ENCODE results near the gene EPHB3.

The EPHB3 gene

GRCh38 chr3:184577546-184577945 is 16.0 kb downstream of the EPHB3 start:
- FAIRE-seq (no peak), DNase-seq (ENCODE audit: insufficient read length, low spot score) (no peak)

- DNase-seq (ENCODE audit: insufficient read length, low spot score) (no peak), FAIRE-seq (no peak)
Measured at GRCh38 chr3:184578218-184578617, 16.6 kb downstream of the EPHB3 start.

GRCh38 chr3:184578822-184579221 is 17.2 kb downstream of the EPHB3 start:
- FAIRE-seq: no peak

GRCh38 chr3:184579513-184579912 is 17.9 kb downstream of the EPHB3 start:
- DNase-seq (ENCODE audit: insufficient read length, low spot score): no peak

More at GRCh38 chr3:184578822-184579221, 17.2 kb downstream of the EPHB3 start:
- no peak for DNase-seq (ENCODE audit: insufficient read length, low spot score)

GRCh38 chr3:184580376-184580775 is 18.8 kb downstream of the EPHB3 start:
- FAIRE-seq: no peak

More at GRCh38 chr3:184579513-184579912, 17.9 kb downstream of the EPHB3 start:
- FAIRE-seq: no peak

GRCh38 chr3:184581331-184581855 is 19.8 kb downstream of the EPHB3 start:
- DNase-seq (ENCODE audit: insufficient read length, low spot score) (no peak), FAIRE-seq (no peak)

More at GRCh38 chr3:184580376-184580775, 18.8 kb downstream of the EPHB3 start:
- no peak for DNase-seq (ENCODE audit: insufficient read length, low spot score)

- FAIRE-seq (no peak), DNase-seq (ENCODE audit: insufficient read length, low spot score) (no peak)
Measured at GRCh38 chr3:184582646-184583577, 21.3 kb downstream of the EPHB3 start.

GRCh38 chr3:184583578-184584451 is 22.2 kb downstream of the EPHB3 start:
- FAIRE-seq: no peak
- DNase-seq (ENCODE audit: insufficient read length, low spot score): no peak

GRCh38 chr3:184584464-184584891 is 22.9 kb downstream of the EPHB3 start:
- no peak for FAIRE-seq
- no peak for DNase-seq (ENCODE audit: insufficient read length, low spot score)

GRCh38 chr3:184585545-184585944 is 24.0 kb downstream of the EPHB3 start:
- DNase-seq (ENCODE audit: insufficient read length, low spot score): no peak
- FAIRE-seq: no peak

GRCh38 chr3:184586851-184587250 is 25.3 kb downstream of the EPHB3 start:
- no peak for FAIRE-seq
- no peak for DNase-seq (ENCODE audit: insufficient read length, low spot score)

GRCh38 chr3:184588776-184589175 is 27.2 kb downstream of the EPHB3 start:
- FAIRE-seq: no peak
- no peak for DNase-seq (ENCODE audit: insufficient read length, low spot score)

GRCh38 chr3:184590795-184591194 is 29.2 kb downstream of the EPHB3 start:
- no peak for FAIRE-seq
- DNase-seq (ENCODE audit: insufficient read length, low spot score): no peak

GRCh38 chr3:184591789-184592188 is 30.2 kb downstream of the EPHB3 start:
- no peak for FAIRE-seq
- no peak for DNase-seq (ENCODE audit: insufficient read length, low spot score)

- DNase-seq (ENCODE audit: insufficient read length, low spot score) (no peak), FAIRE-seq (no peak)
Measured at GRCh38 chr3:184592371-184593219, 31.0 kb downstream of the EPHB3 start.

GRCh38 chr3:184593220-184593927 is 31.8 kb downstream of the EPHB3 start:
- FAIRE-seq (no peak), DNase-seq (ENCODE audit: insufficient read length, low spot score) (no peak)

- no peak for DNase-seq (ENCODE audit: insufficient read length, low spot score)
- no peak for FAIRE-seq
Measured at GRCh38 chr3:184593928-184594303, 32.3 kb downstream of the EPHB3 start.

- DNase-seq (ENCODE audit: insufficient read length, low spot score): no peak
- FAIRE-seq: no peak
Measured at GRCh38 chr3:184594371-184595001, 32.9 kb downstream of the EPHB3 start.

- no peak for DNase-seq (ENCODE audit: insufficient read length, low spot score)
- FAIRE-seq: no peak
Measured at GRCh38 chr3:184595726-184596125, 34.1 kb downstream of the EPHB3 start.

All from GM19239 (cell line).